ENCODE results near the gene GNL1. TPM values are rescaled to one million over a fixed set of nuclear protein-coding genes. Genes with fewer than 3 reads are reported as not detected.

Gene GNL1
- total and polyA plus RNA-seq, 4 donors, result 41.0 to 68.5 (median 54.6) TPM

GRCh38 chr6:30572148-30572547, 15.9 kb upstream of the GNL1 start:
- Histone ChIP-seq H3K27ac (ENCODE audit: low read depth in 1 of 2, low read length in 1 of 2) (no peak overlapping the region), H3K27me3 (ENCODE audit: control insufficient read depth in 3 of 3, insufficient read depth in 3 of 3, low read length in 2 of 3) (no peaks in the 10 kb centered on the region), H3K36me3 (ENCODE audit: control insufficient read depth in 4 of 4, insufficient read depth in 4 of 4, low read length in 4 of 4) (peaks cover 0 to 7% (median 3%) of the 10 kb centered on the region in 4 donors), H3K4me3 (no peak overlapping the region), H3K9ac (ENCODE audit: insufficient read depth in 1 of 2, low read length in 2 of 2) (peak overlapping the region in 1 of 2 donors; percentile 26), H3K4me1 (ENCODE audit: control insufficient read depth in 5 of 5, insufficient read depth in 5 of 5, low read length in 5 of 5) (peaks cover 4 to 26% (median 5%) of the 10 kb centered on the region in 5 donors), H3K9me3 (ENCODE audit: control insufficient read depth in 4 of 4, insufficient read depth in 3 of 4, low read length in 3 of 4) (no peaks in the 10 kb centered on the region)
- no peak for DNase-seq
- ATAC-seq (ENCODE audit: insufficient read depth, low FRiP score), result no peak
- no peak for TF ChIP-seq CTCF (IDR thresholded peaks at IDR 0.05; ENCODE audit: control extremely low read depth, extremely low read depth)

- whole genome bisulfite sequencing, 2 donors, result 1% methylated on average over 8 of the region's 8 CpGs
- Histone ChIP-seq H3K4me3 (peak overlapping the region; percentile 84), H3K4me1 (ENCODE audit: control insufficient read depth in 5 of 5, insufficient read depth in 5 of 5, low read length in 5 of 5) (peaks cover 4 to 26% (median 5%) of the 10 kb centered on the region in 5 donors), H3K27me3 (ENCODE audit: control insufficient read depth in 3 of 3, insufficient read depth in 3 of 3, low read length in 2 of 3) (no peaks in the 10 kb centered on the region), H3K9me3 (ENCODE audit: control insufficient read depth in 4 of 4, insufficient read depth in 3 of 4, low read length in 3 of 4) (no peaks in the 10 kb centered on the region), H3K9ac (ENCODE audit: insufficient read depth in 1 of 2, low read length in 2 of 2) (peak overlapping the region in 1 of 2 donors; percentile 26), H3K27ac (ENCODE audit: low read depth in 1 of 2, low read length in 1 of 2) (peak overlapping the region; percentile 87 to 94), H3K36me3 (ENCODE audit: control insufficient read depth in 4 of 4, insufficient read depth in 4 of 4, low read length in 4 of 4) (peaks cover 0 to 6% (median 1%) of the 10 kb centered on the region in 4 donors)
- TF ChIP-seq CTCF (IDR thresholded peaks at IDR 0.05; ENCODE audit: control extremely low read depth, extremely low read depth), result no peak
- no peak for DNase-seq
- no peak for ATAC-seq (ENCODE audit: insufficient read depth, low FRiP score)
Observed at GRCh38 chr6:30571762-30572082, 15.4 kb upstream of the GNL1 start.

- Histone ChIP-seq H3K9me3 (ENCODE audit: control insufficient read depth in 4 of 4, insufficient read depth in 3 of 4, low read length in 3 of 4) (no peaks in the 10 kb centered on the region), H3K27me3 (ENCODE audit: control insufficient read depth in 3 of 3, insufficient read depth in 3 of 3, low read length in 2 of 3) (no peaks in the 10 kb centered on the region), H3K4me1 (ENCODE audit: control insufficient read depth in 5 of 5, insufficient read depth in 5 of 5, low read length in 5 of 5) (peaks cover 4 to 26% (median 5%) of the 10 kb centered on the region in 5 donors), H3K9ac (ENCODE audit: insufficient read depth in 1 of 2, low read length in 2 of 2) (peak within 1 kb of the TSS; percentile 85 to 94), H3K27ac (ENCODE audit: low read depth in 1 of 2, low read length in 1 of 2) (peak within 1 kb of the TSS; percentile 87 to 94), H3K36me3 (ENCODE audit: control insufficient read depth in 4 of 4, insufficient read depth in 4 of 4, low read length in 4 of 4) (peaks cover 0 to 5% (median 0%) of the 10 kb centered on the region in 4 donors), H3K4me3 (peak within 1 kb of the TSS; percentile 84)
- ATAC-seq (ENCODE audit: insufficient read depth, low FRiP score) (peak; percentile 97), DNase-seq (peak; percentile 98 to 99 (median 99))
- no peak for TF ChIP-seq CTCF (IDR thresholded peaks at IDR 0.05; ENCODE audit: control extremely low read depth, extremely low read depth)
- 0 to 1% methylated on average over 59 of the region's 59 CpGs for WGBS, 2 donors
Observed at GRCh38 chr6:30571075-30571761, 14.9 kb upstream of the GNL1 start, which contains the start of gene ABCF1. Gene ABCF1, plus strand, starts transcription at chr6:30571442. Its CDS starts 46 bp downstream, at chr6:30571488.
